Fibroblast of lung (primary cell): ENCODE measurements around the gene SFI1. TPM values are rescaled to one million over a fixed set of nuclear protein-coding genes. Genes with fewer than 3 reads are reported as not detected.

ENCODE experiments used
- DNase-seq, 2 donors: peaks; one replicate each; pipeline versions ENCODE4 v3.0.0 to v3.0.0-alpha.2; 2010; ENCODE audit warnings: low read depth in 2 of 2
- H2AFZ ChIP-seq: 2 replicates; pipeline ENCODE4 v1.5.1; 2012; ENCODE audit warnings: low read length, control low read depth, inconsistent platforms
- H3K27ac ChIP-seq: 2 replicates; pipeline ENCODE4 v1.5.1; 2011; ENCODE audit warnings: low read length, control low read depth; ENCODE audit not compliant: insufficient read depth
- H3K27me3 ChIP-seq: 2 replicates; pipeline ENCODE4 v1.5.1; 2011; ENCODE audit warnings: mild to moderate bottlenecking, low read length; ENCODE audit not compliant: control insufficient read depth, insufficient read depth
- H3K36me3 ChIP-seq: 2 replicates; pipeline ENCODE4 v1.5.1; 2011; ENCODE audit warnings: low read length; ENCODE audit not compliant: control insufficient read depth, insufficient read depth
- H3K4me1 ChIP-seq: 2 replicates; pipeline ENCODE4 v1.5.1; 2011; ENCODE audit warnings: low read length; ENCODE audit not compliant: control insufficient read depth, insufficient read depth; ENCODE audit errors: extremely low read depth
- H3K4me2 ChIP-seq: 2 replicates; pipeline ENCODE4 v1.5.1; 2011; ENCODE audit warnings: low read length, control low read depth; ENCODE audit not compliant: insufficient read depth; ENCODE audit errors: extremely low read depth
- H3K4me3 ChIP-seq, 4 experiments: fragments of 200-600 bp in 1 of 4; sonication (generic) in 1 of 4; replicated peaks in 1 of 4; 2 replicates each; pipeline ENCODE4 v1.5.1; 2011 to 2016; ENCODE audit warnings: low read length in 4 of 4, low read depth in 3 of 4, mild to moderate bottlenecking in 3 of 4, control low read depth in 2 of 4, inconsistent platforms in 1 of 4, mixed read lengths in 1 of 4; ENCODE audit not compliant: insufficient read depth in 1 of 4; ENCODE audit errors: control extremely low read depth in 1 of 4
- H3K79me2 ChIP-seq: 2 replicates; pipeline ENCODE4 v1.5.1; 2012; ENCODE audit warnings: mild to moderate bottlenecking, low read length, inconsistent platforms; ENCODE audit not compliant: control insufficient read depth, insufficient read depth
- H3K9ac ChIP-seq: 2 replicates; pipeline ENCODE4 v1.5.1; 2011; ENCODE audit warnings: mild to moderate bottlenecking, low read length, control low read depth; ENCODE audit not compliant: insufficient read depth
- H3K9me3 ChIP-seq: 2 replicates; pipeline ENCODE4 v1.5.1; 2012; ENCODE audit warnings: low read depth, low read length; ENCODE audit not compliant: control insufficient read depth, insufficient read depth
- H4K20me1 ChIP-seq: 2 replicates; pipeline ENCODE4 v1.5.1; 2011; ENCODE audit warnings: low read length; ENCODE audit not compliant: control insufficient read depth, insufficient read depth; ENCODE audit errors: extremely low read depth
- EZH2 ChIP-seq: IDR thresholded peaks from 2 replicates; pipeline ENCODE4 v1.5.1; 2012; ENCODE audit warnings: low read length, control low read depth, mild to moderate bottlenecking; ENCODE audit errors: missing control alignments
- polyA plus RNA-seq, 2 donors: library from polyadenylated mRNA; depleted of rRNA in 1 of 2; stranded (reverse) in 1 of 2; unstranded in 1 of 2; fragments of >200 nt; gene quantifications; 2 replicates each; pipeline ENCODE4 v1.2.1, GENCODE V29; 2011 to 2012; ENCODE audit warnings: missing spikeins in 1 of 2
- total RNA-seq: library from RNA; depleted of rRNA; stranded (reverse); fragments of >200 nt; gene quantifications from 2 replicates; pipeline ENCODE4 v1.2.1, GENCODE V29; 2014
- TF ChIP-seq, protein P1 (sequence below), 2 donors: IDR thresholded peaks in 1 of 2; conservative IDR thresholded peaks in 1 of 2; 1 replicate in 1 of 2; 2 replicates in 1 of 2; pipeline ENCODE4 v1.5.1; 2011 to 2012; ENCODE audit warnings: low read length in 2 of 2, control low read depth in 1 of 2, inconsistent platforms in 1 of 2, low read depth in 1 of 2, mild to moderate bottlenecking in 1 of 2

Gene SFI1
- total and polyA plus RNA-seq, 2 donors (not counting 1 experiment from before 2014, with no cell fraction given): 3.6 to 11.4 TPM

DNA sequence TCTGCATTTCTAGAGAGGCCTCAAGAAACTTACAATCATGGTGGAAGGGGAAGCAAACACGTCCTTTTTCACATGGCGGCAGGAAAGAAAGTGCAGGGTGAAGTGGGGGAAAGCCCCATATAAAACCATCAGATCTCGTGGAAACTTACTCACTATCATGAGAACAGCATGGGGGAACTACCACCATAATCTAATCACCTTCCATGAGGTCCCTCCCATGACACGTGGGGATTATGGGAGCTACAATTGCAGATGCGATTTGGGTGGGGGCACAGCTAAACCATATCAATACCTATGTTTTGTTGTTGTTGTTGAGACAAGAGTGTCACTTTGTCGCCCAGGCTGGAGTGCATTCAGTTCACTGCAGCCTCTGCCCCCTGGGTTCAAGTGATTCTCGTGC, 29.9 kb downstream of the SFI1 start:
- no peak overlapping the region for H3K9ac ChIP-seq
- no peaks in the 10 kb centered on the region for H4K20me1 ChIP-seq
- no peak overlapping the region for H2AFZ ChIP-seq
- H3K4me1 ChIP-seq: peaks cover 3% of the 10 kb centered on the region
- no peak overlapping the region for H3K4me3 ChIP-seq
- TF ChIP-seq, protein P1, sequence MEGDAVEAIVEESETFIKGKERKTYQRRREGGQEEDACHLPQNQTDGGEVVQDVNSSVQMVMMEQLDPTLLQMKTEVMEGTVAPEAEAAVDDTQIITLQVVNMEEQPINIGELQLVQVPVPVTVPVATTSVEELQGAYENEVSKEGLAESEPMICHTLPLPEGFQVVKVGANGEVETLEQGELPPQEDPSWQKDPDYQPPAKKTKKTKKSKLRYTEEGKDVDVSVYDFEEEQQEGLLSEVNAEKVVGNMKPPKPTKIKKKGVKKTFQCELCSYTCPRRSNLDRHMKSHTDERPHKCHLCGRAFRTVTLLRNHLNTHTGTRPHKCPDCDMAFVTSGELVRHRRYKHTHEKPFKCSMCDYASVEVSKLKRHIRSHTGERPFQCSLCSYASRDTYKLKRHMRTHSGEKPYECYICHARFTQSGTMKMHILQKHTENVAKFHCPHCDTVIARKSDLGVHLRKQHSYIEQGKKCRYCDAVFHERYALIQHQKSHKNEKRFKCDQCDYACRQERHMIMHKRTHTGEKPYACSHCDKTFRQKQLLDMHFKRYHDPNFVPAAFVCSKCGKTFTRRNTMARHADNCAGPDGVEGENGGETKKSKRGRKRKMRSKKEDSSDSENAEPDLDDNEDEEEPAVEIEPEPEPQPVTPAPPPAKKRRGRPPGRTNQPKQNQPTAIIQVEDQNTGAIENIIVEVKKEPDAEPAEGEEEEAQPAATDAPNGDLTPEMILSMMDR (conservative IDR thresholded peaks at IDR 0.05 in 1 of 2, IDR thresholded peaks at IDR 0.05 in 1 of 2; ENCODE audit: low read depth in 1 of 2, low read length in 2 of 2): no peak
- TF ChIP-seq EZH2: no peak
- H3K4me2 ChIP-seq: no peak overlapping the region
- DNase-seq: no peak
- no peak overlapping the region for H3K27ac ChIP-seq
- H3K79me2 ChIP-seq: no peaks in the 10 kb centered on the region
- no peaks in the 10 kb centered on the region for H3K9me3 ChIP-seq
- no peaks in the 10 kb centered on the region for H3K36me3 ChIP-seq
- H3K27me3 ChIP-seq: no peaks in the 10 kb centered on the region

DNA sequence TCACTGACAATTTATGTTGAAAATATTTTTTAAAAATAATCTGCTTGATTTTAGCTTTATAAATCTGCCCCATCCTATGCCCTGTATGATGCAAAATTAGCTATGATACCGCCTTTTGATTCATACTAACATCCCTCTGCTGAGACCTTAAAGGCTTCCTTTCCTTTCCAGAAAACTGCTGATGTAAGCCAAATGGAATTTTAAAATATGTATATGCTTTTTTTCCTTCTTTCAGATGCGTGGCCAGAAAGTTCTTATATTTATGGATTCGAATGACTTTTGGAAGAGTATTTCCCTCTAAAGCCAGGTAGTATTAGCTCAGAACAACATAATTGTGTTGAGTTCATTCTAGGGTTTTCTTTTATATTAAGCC, 34.5 kb downstream of the SFI1 start:
- no peak overlapping the region for H2AFZ ChIP-seq
- H3K27me3 ChIP-seq: no peaks in the 10 kb centered on the region
- no peaks in the 10 kb centered on the region for H3K79me2 ChIP-seq
- no peak overlapping the region for H3K9ac ChIP-seq
- H3K4me1 ChIP-seq: peaks cover 4% of the 10 kb centered on the region
- peak overlapping the region in 1 of 4 experiments; percentile 16 for H3K4me3 ChIP-seq
- no peaks in the 10 kb centered on the region for H4K20me1 ChIP-seq
- H3K4me2 ChIP-seq: peak overlapping the region; percentile 59
- H3K36me3 ChIP-seq: no peaks in the 10 kb centered on the region
- no peaks in the 10 kb centered on the region for H3K9me3 ChIP-seq
- peak overlapping the region; percentile 17 for H3K27ac ChIP-seq
- TF ChIP-seq EZH2: no peak
- TF ChIP-seq, protein P1 (conservative IDR thresholded peaks at IDR 0.05 in 1 of 2, IDR thresholded peaks at IDR 0.05 in 1 of 2; ENCODE audit: low read depth in 1 of 2, low read length in 2 of 2): no peak
- DNase-seq: peak; percentile 64 to 68

DNA sequence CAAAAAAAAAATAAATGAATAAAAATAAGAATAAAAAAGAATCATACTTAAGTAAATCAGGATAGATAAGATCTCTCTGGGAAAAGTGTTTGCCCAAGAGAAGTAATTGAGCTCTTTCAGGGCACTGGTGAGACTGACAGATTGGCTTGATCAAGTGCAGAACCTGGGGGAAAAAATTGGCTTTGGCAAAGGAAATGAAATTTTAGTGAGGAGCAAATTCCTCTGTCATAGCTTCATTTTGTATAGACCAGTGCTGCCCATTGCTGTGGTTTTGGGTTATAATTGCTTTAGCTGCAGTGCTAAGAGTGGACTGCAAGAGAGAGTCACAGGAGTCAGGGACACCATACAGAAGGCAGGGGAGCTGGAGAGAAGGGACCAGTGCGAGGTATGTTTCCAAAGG, 35.7 kb downstream of the SFI1 start:
- Histone ChIP-seq H4K20me1 (no peaks in the 10 kb centered on the region), H3K27ac (no peak overlapping the region), H3K36me3 (no peaks in the 10 kb centered on the region), H2AFZ (no peak overlapping the region), H3K4me1 (peaks cover 4% of the 10 kb centered on the region), H3K9me3 (no peaks in the 10 kb centered on the region), H3K4me3 (no peak overlapping the region), H3K27me3 (no peaks in the 10 kb centered on the region), H3K79me2 (no peaks in the 10 kb centered on the region), H3K9ac (no peak overlapping the region), H3K4me2 (no peak overlapping the region)
- no peak for TF ChIP-seq EZH2
- TF ChIP-seq, protein P1 (conservative IDR thresholded peaks at IDR 0.05 in 1 of 2, IDR thresholded peaks at IDR 0.05 in 1 of 2; ENCODE audit: low read depth in 1 of 2, low read length in 2 of 2): no peak
- peak in 1 of 2 donors; percentile 59 for DNase-seq
